Embryonic facial prominence (tissue), 1 donor: ENCODE results near the gene C14orf180.

Experiments
- DNase-seq: peaks from one replicate; pipeline ENCODE4 v3.0.0-alpha.2; 2016; ENCODE audit errors: extremely low spot score

The C14orf180 gene

GRCh38 chr14:104550340-104550860, 29.2 kb upstream of the C14orf180 start:
- no peak for DNase-seq

- no peak for DNase-seq
Measured at GRCh38 chr14:104550861-104551728, 28.5 kb upstream of the C14orf180 start.

- no peak for DNase-seq
Measured at GRCh38 chr14:104551851-104552737, 27.5 kb upstream of the C14orf180 start.

GRCh38 chr14:104552738-104553125, 26.8 kb upstream of the C14orf180 start:
- DNase-seq: no peak

- no peak for DNase-seq
Measured at GRCh38 chr14:104553166-104554087, 26.1 kb upstream of the C14orf180 start.

- no peak for DNase-seq
Measured at GRCh38 chr14:104554088-104554607, 25.4 kb upstream of the C14orf180 start.

- DNase-seq: no peak
Measured at GRCh38 chr14:104554608-104555429, 24.7 kb upstream of the C14orf180 start.

GRCh38 chr14:104555430-104556255, 23.9 kb upstream of the C14orf180 start:
- no peak for DNase-seq

GRCh38 chr14:104556256-104557021, 23.1 kb upstream of the C14orf180 start:
- no peak for DNase-seq

GRCh38 chr14:104557086-104557485, 22.5 kb upstream of the C14orf180 start:
- no peak for DNase-seq

- DNase-seq: no peak
Measured at GRCh38 chr14:104557766-104558165, 21.8 kb upstream of the C14orf180 start.

GRCh38 chr14:104558231-104559027, 21.1 kb upstream of the C14orf180 start:
- no peak for DNase-seq

GRCh38 chr14:104559028-104559803, 20.3 kb upstream of the C14orf180 start:
- DNase-seq: no peak

GRCh38 chr14:104559804-104560585, 19.6 kb upstream of the C14orf180 start:
- no peak for DNase-seq

GRCh38 chr14:104560586-104560945, 19.0 kb upstream of the C14orf180 start:
- no peak for DNase-seq

- DNase-seq: no peak
Measured at GRCh38 chr14:104561124-104561557, 18.4 kb upstream of the C14orf180 start.
